ENCODE measurements around the gene RAB33B.
"Not testable (repeated sequence)": the region's sequence is repeated elsewhere in the genome, so short reads cannot be mapped to it uniquely, and the experiment has no call there.

The RAB33B gene

GRCh38 chr4:139438141-139438540 lies 15.8 kb upstream of the RAB33B start:
- H3K27ac ChIP-seq (replicated peaks), result no peak overlapping the region
- TF ChIP-seq, protein P1, sequence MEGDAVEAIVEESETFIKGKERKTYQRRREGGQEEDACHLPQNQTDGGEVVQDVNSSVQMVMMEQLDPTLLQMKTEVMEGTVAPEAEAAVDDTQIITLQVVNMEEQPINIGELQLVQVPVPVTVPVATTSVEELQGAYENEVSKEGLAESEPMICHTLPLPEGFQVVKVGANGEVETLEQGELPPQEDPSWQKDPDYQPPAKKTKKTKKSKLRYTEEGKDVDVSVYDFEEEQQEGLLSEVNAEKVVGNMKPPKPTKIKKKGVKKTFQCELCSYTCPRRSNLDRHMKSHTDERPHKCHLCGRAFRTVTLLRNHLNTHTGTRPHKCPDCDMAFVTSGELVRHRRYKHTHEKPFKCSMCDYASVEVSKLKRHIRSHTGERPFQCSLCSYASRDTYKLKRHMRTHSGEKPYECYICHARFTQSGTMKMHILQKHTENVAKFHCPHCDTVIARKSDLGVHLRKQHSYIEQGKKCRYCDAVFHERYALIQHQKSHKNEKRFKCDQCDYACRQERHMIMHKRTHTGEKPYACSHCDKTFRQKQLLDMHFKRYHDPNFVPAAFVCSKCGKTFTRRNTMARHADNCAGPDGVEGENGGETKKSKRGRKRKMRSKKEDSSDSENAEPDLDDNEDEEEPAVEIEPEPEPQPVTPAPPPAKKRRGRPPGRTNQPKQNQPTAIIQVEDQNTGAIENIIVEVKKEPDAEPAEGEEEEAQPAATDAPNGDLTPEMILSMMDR (IDR thresholded peaks at IDR 0.05; ENCODE audit: insufficient read depth, low read length), result no peak
- TF ChIP-seq GABPA (IDR thresholded peaks at IDR 0.05; ENCODE audit: low read depth) (no peak), SPI1 (IDR thresholded peaks at IDR 0.05; ENCODE audit: borderline replicate concordance, low read depth) (no peak), POLR2AphosphoS5 (IDR thresholded peaks at IDR 0.05; ENCODE audit: low read depth) (no peak)
- TF ChIP-seq, protein P2, sequence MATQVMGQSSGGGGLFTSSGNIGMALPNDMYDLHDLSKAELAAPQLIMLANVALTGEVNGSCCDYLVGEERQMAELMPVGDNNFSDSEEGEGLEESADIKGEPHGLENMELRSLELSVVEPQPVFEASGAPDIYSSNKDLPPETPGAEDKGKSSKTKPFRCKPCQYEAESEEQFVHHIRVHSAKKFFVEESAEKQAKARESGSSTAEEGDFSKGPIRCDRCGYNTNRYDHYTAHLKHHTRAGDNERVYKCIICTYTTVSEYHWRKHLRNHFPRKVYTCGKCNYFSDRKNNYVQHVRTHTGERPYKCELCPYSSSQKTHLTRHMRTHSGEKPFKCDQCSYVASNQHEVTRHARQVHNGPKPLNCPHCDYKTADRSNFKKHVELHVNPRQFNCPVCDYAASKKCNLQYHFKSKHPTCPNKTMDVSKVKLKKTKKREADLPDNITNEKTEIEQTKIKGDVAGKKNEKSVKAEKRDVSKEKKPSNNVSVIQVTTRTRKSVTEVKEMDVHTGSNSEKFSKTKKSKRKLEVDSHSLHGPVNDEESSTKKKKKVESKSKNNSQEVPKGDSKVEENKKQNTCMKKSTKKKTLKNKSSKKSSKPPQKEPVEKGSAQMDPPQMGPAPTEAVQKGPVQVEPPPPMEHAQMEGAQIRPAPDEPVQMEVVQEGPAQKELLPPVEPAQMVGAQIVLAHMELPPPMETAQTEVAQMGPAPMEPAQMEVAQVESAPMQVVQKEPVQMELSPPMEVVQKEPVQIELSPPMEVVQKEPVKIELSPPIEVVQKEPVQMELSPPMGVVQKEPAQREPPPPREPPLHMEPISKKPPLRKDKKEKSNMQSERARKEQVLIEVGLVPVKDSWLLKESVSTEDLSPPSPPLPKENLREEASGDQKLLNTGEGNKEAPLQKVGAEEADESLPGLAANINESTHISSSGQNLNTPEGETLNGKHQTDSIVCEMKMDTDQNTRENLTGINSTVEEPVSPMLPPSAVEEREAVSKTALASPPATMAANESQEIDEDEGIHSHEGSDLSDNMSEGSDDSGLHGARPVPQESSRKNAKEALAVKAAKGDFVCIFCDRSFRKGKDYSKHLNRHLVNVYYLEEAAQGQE (IDR thresholded peaks at IDR 0.05; ENCODE audit: insufficient replicate concordance, low read depth), result no peak
- H3K27me3 ChIP-seq (ENCODE audit: insufficient read depth, poor library complexity, severe bottlenecking), result no peaks in the 10 kb centered on the region
- DNase-seq (ENCODE audit: low read depth in 1 of 2, low spot score in 1 of 2), result no peak
- H3K4me3 ChIP-seq (replicated peaks; ENCODE audit: insufficient read depth, low read length), result no peak overlapping the region

GRCh38 chr4:139441029-139441428 lies 12.9 kb upstream of the RAB33B start:
- H3K27ac ChIP-seq (replicated peaks), result no peak overlapping the region
- DNase-seq (ENCODE audit: low read depth in 1 of 2, low spot score in 1 of 2), result no peak
- H3K27me3 ChIP-seq (ENCODE audit: insufficient read depth, poor library complexity, severe bottlenecking), result no peaks in the 10 kb centered on the region
- no peak for TF ChIP-seq POLR2AphosphoS5 (IDR thresholded peaks at IDR 0.05; ENCODE audit: low read depth)
- no peak for TF ChIP-seq GABPA (IDR thresholded peaks at IDR 0.05; ENCODE audit: low read depth)
- TF ChIP-seq, protein P1 (IDR thresholded peaks at IDR 0.05; ENCODE audit: insufficient read depth, low read length), result no peak
- TF ChIP-seq, protein P2 (IDR thresholded peaks at IDR 0.05; ENCODE audit: insufficient replicate concordance, low read depth), result no peak
- TF ChIP-seq SPI1 (IDR thresholded peaks at IDR 0.05; ENCODE audit: borderline replicate concordance, low read depth), result no peak
- H3K4me3 ChIP-seq (replicated peaks; ENCODE audit: insufficient read depth, low read length), result no peak overlapping the region

- Histone ChIP-seq H3K4me3 (replicated peaks; ENCODE audit: insufficient read depth, low read length) (no peak overlapping the region), H3K27me3 (ENCODE audit: insufficient read depth, poor library complexity, severe bottlenecking) (no peaks in the 10 kb centered on the region), H3K27ac (replicated peaks) (no peak overlapping the region)
- DNase-seq (ENCODE audit: low read depth in 1 of 2, low spot score in 1 of 2), result no peak
- TF ChIP-seq POLR2AphosphoS5 (IDR thresholded peaks at IDR 0.05; ENCODE audit: low read depth), result no peak
- TF ChIP-seq SPI1 (IDR thresholded peaks at IDR 0.05; ENCODE audit: borderline replicate concordance, low read depth), result no peak
- TF ChIP-seq, protein P2 (IDR thresholded peaks at IDR 0.05; ENCODE audit: insufficient replicate concordance, low read depth), result no peak
- no peak for TF ChIP-seq GABPA (IDR thresholded peaks at IDR 0.05; ENCODE audit: low read depth)
- TF ChIP-seq, protein P1 (IDR thresholded peaks at IDR 0.05; ENCODE audit: insufficient read depth, low read length), result no peak
Measured at GRCh38 chr4:139443661-139444060, 10.3 kb upstream of the RAB33B start.

- DNase-seq (ENCODE audit: low read depth in 1 of 2, low spot score in 1 of 2); H3K4me3 ChIP-seq (replicated peaks; ENCODE audit: insufficient read depth, low read length); H3K27me3 ChIP-seq (ENCODE audit: insufficient read depth, poor library complexity, severe bottlenecking); H3K27ac ChIP-seq (replicated peaks): not testable (repeated sequence)
Measured at GRCh38 chr4:139444881-139445280, 9.0 kb upstream of the RAB33B start.

- H3K27me3 ChIP-seq (ENCODE audit: insufficient read depth, poor library complexity, severe bottlenecking); H3K4me3 ChIP-seq (replicated peaks; ENCODE audit: insufficient read depth, low read length); DNase-seq (ENCODE audit: low read depth in 1 of 2, low spot score in 1 of 2); H3K27ac ChIP-seq (replicated peaks): not testable (repeated sequence)
Measured at GRCh38 chr4:139447078-139447477, 6.8 kb upstream of the RAB33B start.
